IPS-18a (cell line): ENCODE measurements around the gene TEX13A.

ENCODE experiments used
- H3K27ac ChIP-seq: one replicate; pipeline ENCODE4 v1.5.1; 2013; ENCODE audit warnings: low read length
- H3K27me3 ChIP-seq: one replicate; pipeline ENCODE4 v1.6.1; 2013; ENCODE audit warnings: mild to moderate bottlenecking, low read length; ENCODE audit not compliant: control insufficient read depth, insufficient read depth
- H3K36me3 ChIP-seq: one replicate; pipeline ENCODE4 v1.6.1; 2013; ENCODE audit warnings: low read depth, low read length; ENCODE audit not compliant: control insufficient read depth
- H3K4me1 ChIP-seq: one replicate; pipeline ENCODE4 v1.6.1; 2013; ENCODE audit warnings: low read depth, low read length; ENCODE audit not compliant: control insufficient read depth
- H3K4me3 ChIP-seq: one replicate; pipeline ENCODE4 v1.5.1; 2013; ENCODE audit warnings: low read length
- H3K9ac ChIP-seq: one replicate; pipeline ENCODE4 v1.6.1; 2013; ENCODE audit warnings: mild to moderate bottlenecking, low read length, moderate library complexity
- H3K9me3 ChIP-seq: one replicate; pipeline ENCODE4 v1.6.1; 2013; ENCODE audit warnings: low read depth, low read length; ENCODE audit not compliant: control insufficient read depth

TEX13A gene

GRCh38 chrX:105226499-105226898, 6.0 kb upstream of the TEX13A start:
- Histone ChIP-seq H3K27ac (no peak overlapping the region), H3K4me1 (peaks cover 8% of the 10 kb centered on the region), H3K36me3 (no peaks in the 10 kb centered on the region), H3K4me3 (no peak overlapping the region), H3K9me3 (no peaks in the 10 kb centered on the region), H3K9ac (no peak overlapping the region), H3K27me3 (no peaks in the 10 kb centered on the region)

DNA sequence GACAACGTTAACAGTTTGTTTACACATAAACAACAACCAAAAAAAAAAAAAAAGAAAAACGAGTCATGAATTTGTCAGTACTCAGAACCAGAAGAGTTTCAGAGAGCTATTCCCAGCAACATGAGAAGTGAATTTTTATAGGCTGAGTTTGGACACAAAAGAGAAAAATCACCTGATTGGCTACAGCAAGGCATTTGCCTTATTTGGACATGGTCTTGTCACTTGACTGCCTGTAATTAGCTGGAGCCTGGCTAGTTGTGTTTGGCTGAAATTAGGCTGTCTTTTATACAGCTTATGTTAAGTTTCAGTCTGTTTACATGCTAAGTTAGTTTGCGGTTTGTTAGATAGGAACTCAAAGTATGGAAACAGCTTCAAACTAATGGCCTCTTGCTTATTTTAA, 880 bp upstream of the TEX13A start:
- H3K27me3 ChIP-seq: no peaks in the 10 kb centered on the region
- no peaks in the 10 kb centered on the region for H3K4me1 ChIP-seq
- H3K27ac ChIP-seq: no peak overlapping the region
- no peak overlapping the region for H3K4me3 ChIP-seq
- H3K36me3 ChIP-seq: no peaks in the 10 kb centered on the region
- H3K9ac ChIP-seq: no peak overlapping the region
- no peaks in the 10 kb centered on the region for H3K9me3 ChIP-seq

GRCh38 chrX:105219454-105220401, 766 bp downstream of the TEX13A start:
- H3K4me1 ChIP-seq: no peaks in the 10 kb centered on the region
- no peak overlapping the region for H3K9ac ChIP-seq
- no peak overlapping the region for H3K27ac ChIP-seq
- no peaks in the 10 kb centered on the region for H3K9me3 ChIP-seq
- H3K36me3 ChIP-seq: no peaks in the 10 kb centered on the region
- no peak overlapping the region for H3K4me3 ChIP-seq
- no peaks in the 10 kb centered on the region for H3K27me3 ChIP-seq

DNA sequence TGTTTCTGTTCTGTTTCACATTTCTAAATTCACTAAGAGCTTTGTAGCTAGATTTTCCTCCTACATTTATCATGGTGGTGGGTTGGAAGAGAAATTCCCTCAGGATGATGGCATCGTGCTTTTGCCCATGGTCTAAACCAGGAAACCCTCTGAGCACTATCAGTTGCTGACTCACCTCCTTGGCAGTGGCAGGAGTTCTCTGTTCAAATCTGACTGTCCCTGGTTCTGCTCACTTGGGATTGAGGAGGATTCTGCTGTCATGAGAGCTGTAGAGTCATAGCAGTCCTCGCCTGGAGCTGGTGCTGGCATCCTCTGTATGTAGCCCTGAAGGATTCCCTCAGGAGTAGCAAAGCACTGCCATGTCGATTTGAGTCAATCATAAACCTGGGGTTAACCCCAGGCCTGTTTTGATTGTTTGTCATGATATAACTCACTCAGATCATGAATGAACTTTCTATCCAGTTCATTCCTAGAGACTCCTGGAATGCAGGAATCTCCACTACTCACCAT, 9.4 kb downstream of the TEX13A start:
- H3K27me3 ChIP-seq: no peaks in the 10 kb centered on the region
- H3K9me3 ChIP-seq: no peaks in the 10 kb centered on the region
- H3K9ac ChIP-seq: no peak overlapping the region
- no peak overlapping the region for H3K27ac ChIP-seq
- H3K4me1 ChIP-seq: no peaks in the 10 kb centered on the region
- no peaks in the 10 kb centered on the region for H3K36me3 ChIP-seq
- no peak overlapping the region for H3K4me3 ChIP-seq

DNA sequence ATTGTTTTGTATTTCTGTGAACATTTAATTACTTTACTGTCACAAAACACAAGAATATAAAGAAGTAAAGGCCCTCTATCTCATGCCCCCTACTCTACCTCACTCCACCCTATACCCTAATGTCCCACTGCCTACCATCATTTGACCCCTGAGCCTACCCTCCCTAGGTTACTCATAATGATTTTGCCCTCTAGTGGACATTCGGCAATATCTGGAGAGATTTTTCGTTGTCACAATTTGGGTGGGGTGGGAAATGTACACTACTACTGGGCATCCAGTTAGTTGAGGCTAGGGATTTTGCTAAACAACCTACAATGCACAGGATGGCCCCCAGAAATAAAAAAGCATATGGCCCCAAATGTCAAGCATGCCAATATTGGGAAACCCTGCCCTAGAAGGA, 10.2 kb downstream of the TEX13A start:
- Histone ChIP-seq H3K36me3 (no peaks in the 10 kb centered on the region), H3K4me1 (no peaks in the 10 kb centered on the region), H3K9ac (no peak overlapping the region), H3K27me3 (no peaks in the 10 kb centered on the region), H3K27ac (no peak overlapping the region), H3K4me3 (no peak overlapping the region), H3K9me3 (no peaks in the 10 kb centered on the region)

- no peaks in the 10 kb centered on the region for H3K36me3 ChIP-seq
- H3K9me3 ChIP-seq: no peaks in the 10 kb centered on the region
- no peaks in the 10 kb centered on the region for H3K27me3 ChIP-seq
- no peaks in the 10 kb centered on the region for H3K4me1 ChIP-seq
- no peak overlapping the region for H3K9ac ChIP-seq
- H3K4me3 ChIP-seq: no peak overlapping the region
- H3K27ac ChIP-seq: no peak overlapping the region
Measured at GRCh38 chrX:105209406-105209805, 11.1 kb downstream of the TEX13A start.

GRCh38 chrX:105191878-105192277, 28.6 kb downstream of the TEX13A start:
- Histone ChIP-seq H3K9ac (no peak overlapping the region), H3K4me1 (no peaks in the 10 kb centered on the region), H3K4me3 (no peak overlapping the region), H3K27ac (no peak overlapping the region), H3K36me3 (no peaks in the 10 kb centered on the region), H3K27me3 (no peaks in the 10 kb centered on the region), H3K9me3 (no peaks in the 10 kb centered on the region)

GRCh38 chrX:105190252-105190853, 30.1 kb downstream of the TEX13A start:
- H3K36me3 ChIP-seq: no peaks in the 10 kb centered on the region
- no peak overlapping the region for H3K27ac ChIP-seq
- no peaks in the 10 kb centered on the region for H3K27me3 ChIP-seq
- H3K4me3 ChIP-seq: no peak overlapping the region
- no peaks in the 10 kb centered on the region for H3K9me3 ChIP-seq
- H3K4me1 ChIP-seq: no peaks in the 10 kb centered on the region
- H3K9ac ChIP-seq: no peak overlapping the region

DNA sequence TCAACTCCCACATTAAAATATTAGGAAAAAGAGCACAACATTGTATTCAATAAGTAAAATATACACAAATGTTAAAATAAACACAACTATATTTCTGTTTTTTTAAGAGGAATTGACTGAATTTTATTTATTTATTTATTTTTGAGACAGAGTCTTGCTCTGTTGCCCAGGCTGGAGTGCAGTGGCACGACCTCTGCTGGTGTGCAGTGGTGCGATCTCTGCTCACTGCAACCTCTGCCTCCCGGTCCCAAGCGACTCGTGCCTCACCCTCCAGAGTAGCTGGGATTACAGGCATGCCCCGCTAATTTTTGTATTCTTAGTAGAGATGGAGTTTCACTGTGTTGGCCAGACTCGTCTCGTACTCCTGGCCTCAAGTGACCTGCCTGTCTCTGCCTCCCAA, 31.4 kb downstream of the TEX13A start:
- Histone ChIP-seq H3K27me3 (no peaks in the 10 kb centered on the region), H3K36me3 (no peaks in the 10 kb centered on the region), H3K4me1 (no peaks in the 10 kb centered on the region), H3K27ac (no peak overlapping the region), H3K9me3 (no peaks in the 10 kb centered on the region), H3K4me3 (no peak overlapping the region), H3K9ac (no peak overlapping the region)

GRCh38 chrX:105179644-105180043, 40.9 kb downstream of the TEX13A start:
- no peak overlapping the region for H3K4me3 ChIP-seq
- H3K27ac ChIP-seq: no peak overlapping the region
- H3K36me3 ChIP-seq: no peaks in the 10 kb centered on the region
- no peaks in the 10 kb centered on the region for H3K4me1 ChIP-seq
- H3K27me3 ChIP-seq: no peaks in the 10 kb centered on the region
- no peak overlapping the region for H3K9ac ChIP-seq
- H3K9me3 ChIP-seq: peaks cover 7% of the 10 kb centered on the region

- Histone ChIP-seq H3K27me3 (no peaks in the 10 kb centered on the region), H3K9ac (no peak overlapping the region), H3K36me3 (no peaks in the 10 kb centered on the region), H3K9me3 (no peaks in the 10 kb centered on the region), H3K27ac (no peak overlapping the region), H3K4me1 (no peaks in the 10 kb centered on the region), H3K4me3 (no peak overlapping the region)
Measured at GRCh38 chrX:105173071-105173470, 47.4 kb downstream of the TEX13A start.
